ENCODE measurements around the gene PEX5L. TPM values are rescaled to one million over a fixed set of nuclear protein-coding genes. Genes with fewer than 3 reads are reported as not detected.
A peak's percentile ranks its signal among the peaks of the same experiment; 100 is the strongest.
"Not testable (repeated sequence)": the region's sequence is repeated elsewhere in the genome, so short reads cannot be mapped to it uniquely, and the experiment has no call there.

The PEX5L gene
- total RNA-seq, 2 donors from 2014 or later = 0.86 to 1.9 TPM

DNA sequence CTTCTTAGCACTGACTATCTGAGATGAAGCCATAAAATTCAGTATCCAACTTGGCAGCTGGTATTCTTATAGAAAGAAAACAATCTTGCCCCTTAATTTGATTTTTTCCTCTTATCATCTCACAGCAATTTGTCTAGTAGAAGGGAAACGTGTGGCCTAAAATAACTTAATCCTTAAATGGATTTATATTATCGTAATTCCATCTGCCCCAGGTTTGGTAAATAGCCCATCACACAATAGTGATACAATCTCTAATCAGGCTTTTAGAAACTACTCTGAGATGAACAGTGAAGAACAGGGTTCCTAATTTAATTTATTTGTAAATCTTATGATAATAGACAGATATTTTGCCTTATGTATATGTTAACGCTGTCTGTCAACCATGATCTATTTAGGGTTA is 24.8 kb downstream of the PEX5L start:
- Histone ChIP-seq H3K9ac (ENCODE audit: extremely low read depth, low read length, poor library complexity, severe bottlenecking) (no peak overlapping the region), H3K36me3 (ENCODE audit: control insufficient read depth, insufficient read depth, low read length) (no peaks in the 10 kb centered on the region), H3K27me3 (ENCODE audit: control insufficient read depth, insufficient read depth, low read length, poor library complexity, severe bottlenecking) (no peaks in the 10 kb centered on the region), H3K9me3 (ENCODE audit: control insufficient read depth, low read length) (peaks cover 23% of the 10 kb centered on the region), H3K27ac (ENCODE audit: low read depth, low read length) (no peak overlapping the region), H3K4me3 (ENCODE audit: low read length) (no peak overlapping the region), H3K4me1 (ENCODE audit: control insufficient read depth, insufficient read depth, low read length) (no peaks in the 10 kb centered on the region)
- DNase-seq = no peak
- no peaks in the 10 kb centered on the region for H3K27me3 Mint-ChIP-seq (ENCODE audit: insufficient read depth)
- 100% methylated on average over 2 of the region's 3 CpGs; no CpG with 5 or more reads in 1 of the 2 experiments for WGBS, 2 experiments (ENCODE audit: insufficient coverage in 1 of 2, insufficient read length in 1 of 2)
- TF ChIP-seq, protein P1, sequence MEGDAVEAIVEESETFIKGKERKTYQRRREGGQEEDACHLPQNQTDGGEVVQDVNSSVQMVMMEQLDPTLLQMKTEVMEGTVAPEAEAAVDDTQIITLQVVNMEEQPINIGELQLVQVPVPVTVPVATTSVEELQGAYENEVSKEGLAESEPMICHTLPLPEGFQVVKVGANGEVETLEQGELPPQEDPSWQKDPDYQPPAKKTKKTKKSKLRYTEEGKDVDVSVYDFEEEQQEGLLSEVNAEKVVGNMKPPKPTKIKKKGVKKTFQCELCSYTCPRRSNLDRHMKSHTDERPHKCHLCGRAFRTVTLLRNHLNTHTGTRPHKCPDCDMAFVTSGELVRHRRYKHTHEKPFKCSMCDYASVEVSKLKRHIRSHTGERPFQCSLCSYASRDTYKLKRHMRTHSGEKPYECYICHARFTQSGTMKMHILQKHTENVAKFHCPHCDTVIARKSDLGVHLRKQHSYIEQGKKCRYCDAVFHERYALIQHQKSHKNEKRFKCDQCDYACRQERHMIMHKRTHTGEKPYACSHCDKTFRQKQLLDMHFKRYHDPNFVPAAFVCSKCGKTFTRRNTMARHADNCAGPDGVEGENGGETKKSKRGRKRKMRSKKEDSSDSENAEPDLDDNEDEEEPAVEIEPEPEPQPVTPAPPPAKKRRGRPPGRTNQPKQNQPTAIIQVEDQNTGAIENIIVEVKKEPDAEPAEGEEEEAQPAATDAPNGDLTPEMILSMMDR (conservative IDR thresholded peaks at IDR 0.05) = no peak
- no peaks in the 10 kb centered on the region for H3K36me3 Mint-ChIP-seq (ENCODE audit: low read depth)
- H3K4me1 Mint-ChIP-seq = no peaks in the 10 kb centered on the region
- no peak overlapping the region for H3K27ac Mint-ChIP-seq
- H3K9me3 Mint-ChIP-seq = peaks cover 22% of the 10 kb centered on the region
- H3K4me3 Mint-ChIP-seq = no peak overlapping the region

GRCh38 chr3:180008318-180008717 is 28.4 kb downstream of the PEX5L start:
- H3K4me1 ChIP-seq (ENCODE audit: control insufficient read depth, insufficient read depth, low read length); H3K27ac ChIP-seq (ENCODE audit: low read depth, low read length); H3K4me3 Mint-ChIP-seq; H3K27me3 Mint-ChIP-seq (ENCODE audit: insufficient read depth); H3K36me3 ChIP-seq (ENCODE audit: control insufficient read depth, insufficient read depth, low read length); H3K9ac ChIP-seq (ENCODE audit: extremely low read depth, low read length, poor library complexity, severe bottlenecking); H3K4me1 Mint-ChIP-seq; H3K27ac Mint-ChIP-seq; H3K27me3 ChIP-seq (ENCODE audit: control insufficient read depth, insufficient read depth, low read length, poor library complexity, severe bottlenecking); H3K36me3 Mint-ChIP-seq (ENCODE audit: low read depth); DNase-seq: not testable (repeated sequence)
- WGBS, 2 experiments (ENCODE audit: insufficient coverage in 1 of 2, insufficient read length in 1 of 2) = 90 to 95% methylated on average over 2 to 3 of the region's 3 CpGs
- peak overlapping the region; percentile 62 for H3K4me3 ChIP-seq (ENCODE audit: low read length)
- H3K9me3 ChIP-seq (ENCODE audit: control insufficient read depth, low read length) = peaks cover 23% of the 10 kb centered on the region
- H3K9me3 Mint-ChIP-seq = peaks cover 29% of the 10 kb centered on the region

- Mint-ChIP-seq H3K27ac (no peak overlapping the region), H3K27me3 (ENCODE audit: insufficient read depth) (no peaks in the 10 kb centered on the region), H3K36me3 (ENCODE audit: low read depth) (no peaks in the 10 kb centered on the region), H3K4me3 (no peak overlapping the region), H3K4me1 (peaks cover 6% of the 10 kb centered on the region), H3K9me3 (peaks cover 28% of the 10 kb centered on the region)
- H3K27me3 ChIP-seq (ENCODE audit: control insufficient read depth, insufficient read depth, low read length, poor library complexity, severe bottlenecking) = no peaks in the 10 kb centered on the region
- DNase-seq = no peak
- 94 to 100% methylated on average over 1 to 2 of the region's 2 CpGs for WGBS, 2 experiments (ENCODE audit: insufficient coverage in 1 of 2, insufficient read length in 1 of 2)
- no peak overlapping the region for H3K9ac ChIP-seq (ENCODE audit: extremely low read depth, low read length, poor library complexity, severe bottlenecking)
- no peak overlapping the region for H3K4me3 ChIP-seq (ENCODE audit: low read length)
- peaks cover 22% of the 10 kb centered on the region for H3K9me3 ChIP-seq (ENCODE audit: control insufficient read depth, low read length)
- no peak overlapping the region for H3K27ac ChIP-seq (ENCODE audit: low read depth, low read length)
- TF ChIP-seq, protein P1 (conservative IDR thresholded peaks at IDR 0.05) = no peak
- no peaks in the 10 kb centered on the region for H3K4me1 ChIP-seq (ENCODE audit: control insufficient read depth, insufficient read depth, low read length)
- no peaks in the 10 kb centered on the region for H3K36me3 ChIP-seq (ENCODE audit: control insufficient read depth, insufficient read depth, low read length)
Measured at GRCh38 chr3:180004542-180004941, 32.2 kb downstream of the PEX5L start.

DNA sequence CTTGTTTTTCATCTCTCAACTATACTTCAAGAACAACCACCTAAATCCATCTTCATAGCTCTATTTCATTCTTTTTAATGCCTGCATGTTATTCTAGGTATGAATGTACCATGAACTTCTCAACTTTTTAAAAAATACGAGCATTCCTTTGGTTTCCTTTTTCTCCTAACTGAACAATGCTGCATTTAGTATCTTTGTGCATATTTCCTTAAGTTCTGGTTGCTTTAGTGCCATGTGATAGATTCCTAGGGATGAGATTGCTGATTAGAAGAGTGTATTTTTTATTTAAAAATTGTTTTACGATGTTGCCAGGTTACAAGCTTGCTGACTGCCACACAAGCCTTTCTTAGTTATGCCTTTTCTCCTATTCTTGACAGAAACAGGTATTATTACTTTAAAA is 34.7 kb downstream of the PEX5L start:
- no peaks in the 10 kb centered on the region for H3K4me1 ChIP-seq (ENCODE audit: control insufficient read depth, insufficient read depth, low read length)
- H3K36me3 ChIP-seq (ENCODE audit: control insufficient read depth, insufficient read depth, low read length) = no peaks in the 10 kb centered on the region
- Mint-ChIP-seq H3K4me1 (peaks cover 6% of the 10 kb centered on the region), H3K27ac (no peak overlapping the region), H3K9me3 (peaks cover 6% of the 10 kb centered on the region), H3K4me3 (no peak overlapping the region), H3K27me3 (ENCODE audit: insufficient read depth) (no peaks in the 10 kb centered on the region), H3K36me3 (ENCODE audit: low read depth) (no peaks in the 10 kb centered on the region)
- H3K4me3 ChIP-seq (ENCODE audit: low read length) = no peak overlapping the region
- no peak for DNase-seq
- no peaks in the 10 kb centered on the region for H3K27me3 ChIP-seq (ENCODE audit: control insufficient read depth, insufficient read depth, low read length, poor library complexity, severe bottlenecking)
- H3K27ac ChIP-seq (ENCODE audit: low read depth, low read length) = no peak overlapping the region
- TF ChIP-seq, protein P1 (conservative IDR thresholded peaks at IDR 0.05) = no peak
- no peak overlapping the region for H3K9ac ChIP-seq (ENCODE audit: extremely low read depth, low read length, poor library complexity, severe bottlenecking)
- WGBS, 2 experiments (ENCODE audit: insufficient coverage in 1 of 2, insufficient read length in 1 of 2) = 93% methylated on average over 2 of the region's 2 CpGs; no CpG with 5 or more reads in 1 of the 2 experiments
- H3K9me3 ChIP-seq (ENCODE audit: control insufficient read depth, low read length) = no peaks in the 10 kb centered on the region

All from endodermal cell (in vitro differentiated cells).